ENCODE data around the gene TUT4.

TUT4 gene

GRCh38 chr1:52533713-52534112 is 19.2 kb downstream of the TUT4 start:
- no peak for DNase-seq (ENCODE audit: low read depth)

- DNase-seq (ENCODE audit: low read depth), result no peak
Measured at GRCh38 chr1:52532731-52533327, 20.1 kb downstream of the TUT4 start.

GRCh38 chr1:52532247-52532646 is 20.6 kb downstream of the TUT4 start:
- no peak for DNase-seq (ENCODE audit: low read depth)

- DNase-seq (ENCODE audit: low read depth), result no peak
Measured at GRCh38 chr1:52531249-52531872, 21.5 kb downstream of the TUT4 start.

- DNase-seq (ENCODE audit: low read depth), result no peak
Measured at GRCh38 chr1:52530563-52531144, 22.2 kb downstream of the TUT4 start.

GRCh38 chr1:52523376-52523775 is 29.5 kb downstream of the TUT4 start:
- no peak for DNase-seq (ENCODE audit: low read depth)

GRCh38 chr1:52520148-52520547 is 32.7 kb downstream of the TUT4 start:
- no peak for DNase-seq (ENCODE audit: low read depth)

- no peak for DNase-seq (ENCODE audit: low read depth)
Measured at GRCh38 chr1:52518962-52519361, 33.9 kb downstream of the TUT4 start.

GRCh38 chr1:52511851-52512615 is 40.9 kb downstream of the TUT4 start:
- DNase-seq (ENCODE audit: low read depth), result no peak

GRCh38 chr1:52511439-52511838 is 41.5 kb downstream of the TUT4 start:
- no peak for DNase-seq (ENCODE audit: low read depth)

- DNase-seq (ENCODE audit: low read depth), result no peak
Measured at GRCh38 chr1:52506920-52507546, 45.9 kb downstream of the TUT4 start.

- no peak for DNase-seq (ENCODE audit: low read depth)
Measured at GRCh38 chr1:52506349-52506748, 46.5 kb downstream of the TUT4 start.

GRCh38 chr1:52504720-52505119 is 48.2 kb downstream of the TUT4 start:
- DNase-seq (ENCODE audit: low read depth), result no peak

- no peak for DNase-seq (ENCODE audit: low read depth)
Measured at GRCh38 chr1:52503706-52504105, 49.2 kb downstream of the TUT4 start.

GRCh38 chr1:52502789-52503188 is 50.1 kb downstream of the TUT4 start:
- DNase-seq (ENCODE audit: low read depth), result no peak

GRCh38 chr1:52487632-52488031 is 65.3 kb downstream of the TUT4 start:
- no peak for DNase-seq (ENCODE audit: low read depth)

- DNase-seq (ENCODE audit: low read depth), result no peak
Measured at GRCh38 chr1:52482326-52483004, 70.4 kb downstream of the TUT4 start.

GRCh38 chr1:52479076-52479475 is 73.8 kb downstream of the TUT4 start:
- DNase-seq (ENCODE audit: low read depth), result no peak

- DNase-seq (ENCODE audit: low read depth), result no peak
Measured at GRCh38 chr1:52477876-52478275, 75.0 kb downstream of the TUT4 start.

- DNase-seq (ENCODE audit: low read depth), result no peak
Measured at GRCh38 chr1:52476943-52477342, 75.9 kb downstream of the TUT4 start.

- no peak for DNase-seq (ENCODE audit: low read depth)
Measured at GRCh38 chr1:52474807-52475206, 78.1 kb downstream of the TUT4 start.

GRCh38 chr1:52473039-52473438 is 79.9 kb downstream of the TUT4 start:
- no peak for DNase-seq (ENCODE audit: low read depth)

Data from activated T-helper 9 cell treated with anti-CD3 and anti-CD28 coated beads, Interleukin-2, amount 50 U/mL, for 16 hours (primary cell).